Lower lobe of right lung (tissue), 2 donors: ENCODE measurements around the gene OPN1MW3. TPM values are rescaled to one million over a fixed set of nuclear protein-coding genes. Genes with fewer than 3 reads are reported as not detected.
A peak's percentile ranks its signal among the peaks of the same experiment; 100 is the strongest.
"Not testable (repeated sequence)": the region's sequence is repeated elsewhere in the genome, so short reads cannot be mapped to it uniquely, and the experiment has no call there.

Source experiments
- ATAC-seq, 2 donors: fragments of 200-7000 bp; cut with Tn5 transposase; one replicate each; pipeline ENCODE4 v1.9.1; 2020 to 2022; ENCODE audit warnings: mild to moderate bottlenecking in 2 of 2, moderate library complexity in 2 of 2
- DNase-seq: peaks from one replicate; pipeline ENCODE4 v3.0.0-alpha.2; 2020
- H3K27ac ChIP-seq: fragments of 200-600 bp; one replicate; pipeline ENCODE4 v1.8.0; 2022
- H3K27me3 ChIP-seq: fragments of 200-600 bp; one replicate; pipeline ENCODE4 v1.8.0; 2022; ENCODE audit warnings: low read depth
- H3K36me3 ChIP-seq: fragments of 200-600 bp; one replicate; pipeline ENCODE4 v1.8.0; 2022; ENCODE audit warnings: mild to moderate bottlenecking
- H3K4me1 ChIP-seq: fragments of 200-600 bp; one replicate; pipeline ENCODE4 v1.8.0; 2022
- H3K4me3 ChIP-seq: fragments of 200-600 bp; one replicate; pipeline ENCODE4 v1.8.0; 2022; ENCODE audit warnings: mild to moderate bottlenecking
- H3K9me3 ChIP-seq: fragments of 200-600 bp; one replicate; pipeline ENCODE4 v1.8.0; 2022
- intact Hi-C: fragments of 100-400 bp; cut with DNase I; formaldehyde crosslinking; loops from one replicate; pipeline ENCODE4 v1.11.0; 2022
- total RNA-seq: library from RNA; stranded (reverse); fragmentation: NEBNext Ultra II Directional; extraction: Animal tissue kit (Norgen Biotek cat#: 25700); gene quantifications from one replicate; pipeline ENCODE4 v1.2.1, GENCODE V29; 2021
- TF ChIP-seq, protein P1 (sequence below): fragments of 200-600 bp; IDR thresholded peaks from one replicate; pipeline ENCODE4 v1.8.0; 2022; ENCODE audit warnings: antibody characterized with exemption, mild to moderate bottlenecking
- donor health status: DM: no; HTN: yes; CAD: no; lungs with severe emphysema.

Gene OPN1MW3
- total RNA-seq, 1 donor from 2014 or later: not detected

DNA sequence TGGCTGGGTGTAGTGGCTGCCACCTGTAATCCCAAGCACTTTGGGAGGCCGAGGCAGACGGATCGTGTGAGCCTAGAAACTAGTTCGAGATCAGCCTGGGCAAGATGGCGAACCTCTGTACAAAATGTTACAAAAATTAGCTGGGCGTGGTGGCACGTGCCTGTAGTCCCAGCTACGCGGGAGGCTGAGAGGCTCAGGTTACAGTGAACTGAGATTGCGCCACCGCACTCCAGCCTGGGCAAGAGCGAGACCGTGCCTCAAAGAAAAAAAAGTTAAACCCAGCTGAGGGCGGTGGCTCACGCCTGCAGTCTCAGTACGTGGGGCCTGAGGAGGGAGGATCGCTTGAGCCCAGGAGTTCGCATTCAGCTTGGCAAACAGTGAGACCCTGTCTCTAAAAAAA lies 39.3 kb downstream of the OPN1MW3 start:
- ATAC-seq (no peak), DNase-seq (no peak)
- H3K4me1 ChIP-seq: no peaks in the 10 kb centered on the region
- no peak overlapping the region for H3K4me3 ChIP-seq
- H3K27ac ChIP-seq: no peak overlapping the region
- no peaks in the 10 kb centered on the region for H3K36me3 ChIP-seq
- intact Hi-C loops: no loop called here
- TF ChIP-seq, protein P1, sequence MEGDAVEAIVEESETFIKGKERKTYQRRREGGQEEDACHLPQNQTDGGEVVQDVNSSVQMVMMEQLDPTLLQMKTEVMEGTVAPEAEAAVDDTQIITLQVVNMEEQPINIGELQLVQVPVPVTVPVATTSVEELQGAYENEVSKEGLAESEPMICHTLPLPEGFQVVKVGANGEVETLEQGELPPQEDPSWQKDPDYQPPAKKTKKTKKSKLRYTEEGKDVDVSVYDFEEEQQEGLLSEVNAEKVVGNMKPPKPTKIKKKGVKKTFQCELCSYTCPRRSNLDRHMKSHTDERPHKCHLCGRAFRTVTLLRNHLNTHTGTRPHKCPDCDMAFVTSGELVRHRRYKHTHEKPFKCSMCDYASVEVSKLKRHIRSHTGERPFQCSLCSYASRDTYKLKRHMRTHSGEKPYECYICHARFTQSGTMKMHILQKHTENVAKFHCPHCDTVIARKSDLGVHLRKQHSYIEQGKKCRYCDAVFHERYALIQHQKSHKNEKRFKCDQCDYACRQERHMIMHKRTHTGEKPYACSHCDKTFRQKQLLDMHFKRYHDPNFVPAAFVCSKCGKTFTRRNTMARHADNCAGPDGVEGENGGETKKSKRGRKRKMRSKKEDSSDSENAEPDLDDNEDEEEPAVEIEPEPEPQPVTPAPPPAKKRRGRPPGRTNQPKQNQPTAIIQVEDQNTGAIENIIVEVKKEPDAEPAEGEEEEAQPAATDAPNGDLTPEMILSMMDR: no peak
- H3K27me3 ChIP-seq: no peaks in the 10 kb centered on the region
- no peaks in the 10 kb centered on the region for H3K9me3 ChIP-seq

DNA sequence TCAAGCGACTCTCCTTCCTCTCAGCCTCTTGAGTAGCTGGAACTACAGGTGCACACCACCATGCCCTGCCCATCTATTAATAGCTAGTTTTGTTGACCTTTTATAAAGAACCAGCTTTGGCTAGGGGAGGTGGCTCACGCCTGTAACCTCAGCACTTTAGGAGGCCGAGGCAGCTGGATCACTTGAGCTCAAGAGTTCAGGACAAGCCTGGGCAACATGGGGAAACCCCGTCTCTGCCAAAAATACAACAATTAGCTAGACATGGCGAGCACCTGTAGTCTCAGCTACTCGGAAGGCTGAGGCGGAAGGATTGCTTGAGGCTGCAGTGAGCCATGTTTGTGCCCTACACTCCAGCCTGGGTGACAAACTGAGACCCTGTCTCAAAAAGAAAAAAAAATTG lies 40.9 kb downstream of the OPN1MW3 start:
- DNase-seq: no peak
- Histone ChIP-seq H3K36me3 (no peaks in the 10 kb centered on the region), H3K4me3 (no peak overlapping the region), H3K27me3 (no peaks in the 10 kb centered on the region), H3K9me3 (no peaks in the 10 kb centered on the region), H3K27ac (no peak overlapping the region), H3K4me1 (no peaks in the 10 kb centered on the region)
- ATAC-seq: no peak
- TF ChIP-seq, protein P1: no peak
- intact Hi-C loops: no loop called here

DNA sequence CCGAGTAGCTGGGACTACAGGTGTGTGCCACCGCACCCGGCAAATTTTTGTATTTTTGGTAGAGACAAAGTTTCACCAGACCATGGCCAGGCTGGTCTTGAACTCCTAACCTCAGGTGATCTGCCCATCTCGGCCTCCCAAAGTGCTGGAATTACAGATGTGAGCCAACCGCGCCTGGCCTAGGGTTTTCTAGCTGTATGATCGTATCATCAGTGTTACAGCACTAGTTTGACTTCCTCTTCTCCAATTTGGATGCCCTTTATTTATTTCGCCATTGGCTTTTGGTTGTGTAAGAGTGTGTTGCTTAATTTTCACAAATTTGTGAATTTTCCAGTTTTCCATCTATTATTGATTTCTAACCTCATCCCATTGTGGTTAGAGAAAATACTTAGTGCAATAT lies 43.4 kb downstream of the OPN1MW3 start:
- DNase-seq: peak; percentile 53
- intact Hi-C loops: no loop called here
- ATAC-seq: no peak
- TF ChIP-seq, protein P1: no peak
- H3K27ac ChIP-seq: no peak overlapping the region
- H3K9me3 ChIP-seq: no peaks in the 10 kb centered on the region
- H3K4me3 ChIP-seq: no peak overlapping the region
- no peaks in the 10 kb centered on the region for H3K27me3 ChIP-seq
- no peaks in the 10 kb centered on the region for H3K4me1 ChIP-seq
- H3K36me3 ChIP-seq: no peaks in the 10 kb centered on the region

DNA sequence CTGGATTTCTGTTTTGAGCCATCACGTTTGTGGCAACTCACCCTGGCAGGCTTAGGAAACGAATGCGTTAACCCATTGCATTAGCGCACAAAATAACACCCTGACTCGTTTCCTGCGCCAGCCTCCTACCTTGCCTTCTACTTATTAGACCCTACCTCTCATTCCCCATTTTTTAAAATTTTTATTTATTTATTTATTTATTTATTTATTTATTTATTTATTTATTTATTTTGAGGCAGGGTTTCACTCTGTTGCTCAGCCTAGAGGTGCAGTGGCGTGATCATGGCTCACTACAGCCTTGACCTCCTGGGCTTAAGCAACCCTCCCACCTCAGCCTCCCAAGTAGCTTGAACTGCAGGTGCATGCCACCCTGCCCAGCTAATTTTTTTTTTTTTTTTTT lies 45.6 kb downstream of the OPN1MW3 start:
- DNase-seq, H3K36me3 ChIP-seq: not testable (repeated sequence)

GRCh38 chrX:154303476-154303875 lies 46.1 kb downstream of the OPN1MW3 start:
- Histone ChIP-seq H3K4me1 (no peaks in the 10 kb centered on the region), H3K36me3 (no peaks in the 10 kb centered on the region), H3K4me3 (no peak overlapping the region), H3K27me3 (no peaks in the 10 kb centered on the region), H3K9me3 (no peaks in the 10 kb centered on the region), H3K27ac (no peak overlapping the region)
- ATAC-seq: no peak
- intact Hi-C loops: no loop called here
- DNase-seq: no peak
- TF ChIP-seq, protein P1: no peak

More for the DNA sequence above, 45.6 kb downstream of the OPN1MW3 start:
- intact Hi-C loops, H3K4me1 ChIP-seq, H3K27me3 ChIP-seq, ATAC-seq, H3K4me3 ChIP-seq, H3K27ac ChIP-seq, H3K9me3 ChIP-seq: not testable (repeated sequence)

- TF ChIP-seq, protein P1: no peak
- Histone ChIP-seq H3K27me3 (no peaks in the 10 kb centered on the region), H3K9me3 (no peaks in the 10 kb centered on the region), H3K27ac (no peak overlapping the region), H3K4me3 (no peak overlapping the region), H3K4me1 (no peaks in the 10 kb centered on the region), H3K36me3 (no peaks in the 10 kb centered on the region)
- DNase-seq: no peak
- no peak for ATAC-seq
- intact Hi-C loops: no loop called here
These were observed 47.5 kb downstream of the OPN1MW3 start for GRCh38 chrX:154304846-154305245.
